Measurements from ENCODE around the gene KLHL41.

DNA sequence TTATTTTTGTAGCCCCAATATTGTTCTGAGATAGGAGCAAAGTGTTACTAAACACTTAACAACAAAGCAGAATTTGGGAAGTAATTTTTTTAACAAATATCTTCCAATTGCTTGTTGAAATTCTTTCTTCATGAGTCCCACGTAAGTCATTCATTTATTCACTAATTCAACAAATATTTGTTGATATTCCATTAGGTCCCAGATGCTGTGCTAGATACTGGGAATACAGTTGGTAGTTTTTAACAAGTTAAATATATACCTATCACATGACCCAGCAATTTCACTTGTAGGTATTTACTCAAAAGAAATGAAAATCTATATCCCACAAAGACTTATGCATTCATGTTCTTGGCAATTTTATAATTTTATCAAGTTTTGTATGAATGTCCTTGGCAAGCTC lies 37.3 kb upstream of the KLHL41 start:
- TF ChIP-seq CEBPG (CRISPR knock-in tag; IDR thresholded peaks at IDR 0.05) (no peak), RAD21 (CRISPR knock-in tag; IDR thresholded peaks at IDR 0.05) (no peak), EP300 (IDR thresholded peaks at IDR 0.05; ENCODE audit: low read depth in 2 of 2, low read length in 2 of 2) (no peak), EP300 (CRISPR knock-in tag; IDR thresholded peaks at IDR 0.05; ENCODE audit: borderline replicate concordance) (no peak), STAG1 (CRISPR knock-in tag; IDR thresholded peaks at IDR 0.05) (no peak), MYNN (CRISPR knock-in tag; IDR thresholded peaks at IDR 0.05; ENCODE audit: low read depth) (no peak), FOXA3 (CRISPR knock-in tag; IDR thresholded peaks at IDR 0.05) (no peak), ZNF841 (CRISPR knock-in tag; IDR thresholded peaks at IDR 0.05; ENCODE audit: borderline replicate concordance) (no peak), ZNF264 (CRISPR knock-in tag; IDR thresholded peaks at IDR 0.05) (no peak)
- TF ChIP-seq, protein P1, sequence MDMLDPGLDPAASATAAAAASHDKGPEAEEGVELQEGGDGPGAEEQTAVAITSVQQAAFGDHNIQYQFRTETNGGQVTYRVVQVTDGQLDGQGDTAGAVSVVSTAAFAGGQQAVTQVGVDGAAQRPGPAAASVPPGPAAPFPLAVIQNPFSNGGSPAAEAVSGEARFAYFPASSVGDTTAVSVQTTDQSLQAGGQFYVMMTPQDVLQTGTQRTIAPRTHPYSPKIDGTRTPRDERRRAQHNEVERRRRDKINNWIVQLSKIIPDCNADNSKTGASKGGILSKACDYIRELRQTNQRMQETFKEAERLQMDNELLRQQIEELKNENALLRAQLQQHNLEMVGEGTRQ (IDR thresholded peaks at IDR 0.05; ENCODE audit: low read depth, low read length): no peak
- TF ChIP-seq, protein P1 (CRISPR knock-in tag; IDR thresholded peaks at IDR 0.05; ENCODE audit: borderline replicate concordance): no peak

Measured in HepG2 (cell line).